ENCODE measurements around the gene UGGT2. TPM values are rescaled to one million over a fixed set of nuclear protein-coding genes. Genes with fewer than 3 reads are reported as not detected.

The UGGT2 gene
- total RNA-seq, 1 donor from 2014 or later: 26.0 TPM

DNA sequence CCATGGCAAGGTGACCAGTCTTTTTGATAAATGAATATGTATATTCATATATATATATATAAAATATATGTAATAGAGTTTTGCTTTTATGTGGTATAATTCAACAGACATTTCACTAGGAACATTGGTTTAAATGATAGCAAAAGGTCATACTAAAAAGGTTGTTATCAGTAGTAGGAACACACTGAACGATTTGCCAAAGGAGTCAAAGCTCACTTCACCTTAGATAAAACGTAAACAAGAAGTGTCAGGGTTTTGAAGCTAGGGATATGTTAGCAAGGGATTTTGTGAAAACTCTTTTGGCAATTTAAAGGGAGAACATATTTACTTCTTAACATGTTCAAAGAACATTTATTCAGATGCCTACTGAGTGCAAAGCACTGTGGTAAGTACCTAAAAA, 28.7 kb upstream of the UGGT2 start:
- Histone ChIP-seq H3K4me1 (no peaks in the 10 kb centered on the region), H3K36me3 (no peaks in the 10 kb centered on the region), H3K4me3 (no peak overlapping the region), H3K9me3 (no peaks in the 10 kb centered on the region), H3K27me3 (no peaks in the 10 kb centered on the region), H3K27ac (no peak overlapping the region)
- DNase-seq (ENCODE audit: low spot score in 2 of 2): no peak
- TF ChIP-seq, protein P1, sequence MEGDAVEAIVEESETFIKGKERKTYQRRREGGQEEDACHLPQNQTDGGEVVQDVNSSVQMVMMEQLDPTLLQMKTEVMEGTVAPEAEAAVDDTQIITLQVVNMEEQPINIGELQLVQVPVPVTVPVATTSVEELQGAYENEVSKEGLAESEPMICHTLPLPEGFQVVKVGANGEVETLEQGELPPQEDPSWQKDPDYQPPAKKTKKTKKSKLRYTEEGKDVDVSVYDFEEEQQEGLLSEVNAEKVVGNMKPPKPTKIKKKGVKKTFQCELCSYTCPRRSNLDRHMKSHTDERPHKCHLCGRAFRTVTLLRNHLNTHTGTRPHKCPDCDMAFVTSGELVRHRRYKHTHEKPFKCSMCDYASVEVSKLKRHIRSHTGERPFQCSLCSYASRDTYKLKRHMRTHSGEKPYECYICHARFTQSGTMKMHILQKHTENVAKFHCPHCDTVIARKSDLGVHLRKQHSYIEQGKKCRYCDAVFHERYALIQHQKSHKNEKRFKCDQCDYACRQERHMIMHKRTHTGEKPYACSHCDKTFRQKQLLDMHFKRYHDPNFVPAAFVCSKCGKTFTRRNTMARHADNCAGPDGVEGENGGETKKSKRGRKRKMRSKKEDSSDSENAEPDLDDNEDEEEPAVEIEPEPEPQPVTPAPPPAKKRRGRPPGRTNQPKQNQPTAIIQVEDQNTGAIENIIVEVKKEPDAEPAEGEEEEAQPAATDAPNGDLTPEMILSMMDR (IDR thresholded peaks at IDR 0.05): no peak
- intact Hi-C loops (cut with DNase I): no loop called here

DNA sequence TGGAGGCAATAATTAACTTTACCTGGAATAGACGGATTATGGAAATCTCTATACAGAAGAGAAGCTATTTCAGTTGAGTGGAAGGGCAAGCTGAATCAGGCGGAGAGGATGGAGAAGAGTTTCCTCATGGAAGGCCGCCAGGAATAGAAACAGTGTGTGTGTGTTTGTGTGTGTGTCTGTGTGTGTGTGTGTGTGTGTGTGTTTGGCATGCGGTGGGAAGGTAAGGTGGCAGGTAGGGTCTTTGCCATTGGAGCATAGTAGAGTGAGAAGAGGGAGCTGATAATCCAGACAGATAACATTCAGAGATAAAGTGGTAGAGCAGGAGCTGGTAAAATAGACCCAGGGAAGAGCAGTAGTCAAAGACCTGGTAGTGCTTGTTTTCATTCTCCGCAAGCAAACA, 27.5 kb upstream of the UGGT2 start:
- no peaks in the 10 kb centered on the region for H3K4me1 ChIP-seq
- no peaks in the 10 kb centered on the region for H3K27me3 ChIP-seq
- intact Hi-C loops (cut with DNase I): no loop called here
- no peak overlapping the region for H3K4me3 ChIP-seq
- H3K36me3 ChIP-seq: no peaks in the 10 kb centered on the region
- H3K9me3 ChIP-seq: no peaks in the 10 kb centered on the region
- no peak for DNase-seq (ENCODE audit: low spot score in 2 of 2)
- TF ChIP-seq, protein P1 (IDR thresholded peaks at IDR 0.05): no peak
- no peak overlapping the region for H3K27ac ChIP-seq

DNA sequence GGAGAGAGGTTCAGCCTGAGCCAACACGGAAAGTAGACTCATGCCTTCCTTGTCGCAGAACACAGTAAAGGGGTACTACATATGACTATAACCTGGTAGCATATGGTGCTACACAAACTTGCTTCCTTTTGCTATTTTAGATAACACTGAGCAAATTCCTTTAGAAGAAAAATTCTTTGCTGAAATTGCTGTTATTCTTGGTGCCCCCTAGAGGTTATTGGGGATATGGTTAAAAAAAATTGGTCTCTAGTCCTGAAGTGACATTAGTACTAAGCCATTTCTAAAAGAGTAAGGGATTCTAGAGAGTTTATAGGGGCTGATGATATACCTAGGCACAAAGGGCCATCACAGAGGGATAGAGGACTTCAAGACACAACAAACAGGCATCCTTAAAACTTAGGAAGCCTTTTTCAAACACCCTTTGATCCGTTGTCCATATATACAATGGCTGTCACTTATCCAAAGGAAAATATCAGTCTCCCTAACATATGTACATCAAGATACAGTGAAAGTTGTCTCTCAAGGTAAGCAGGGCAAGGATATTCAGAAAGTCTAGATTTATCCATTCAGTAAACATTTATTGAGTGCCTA, 22.8 kb upstream of the UGGT2 start:
- Histone ChIP-seq H3K9me3 (no peaks in the 10 kb centered on the region), H3K27ac (no peak overlapping the region), H3K27me3 (no peaks in the 10 kb centered on the region), H3K4me3 (no peak overlapping the region), H3K4me1 (no peaks in the 10 kb centered on the region), H3K36me3 (no peaks in the 10 kb centered on the region)
- TF ChIP-seq, protein P1 (IDR thresholded peaks at IDR 0.05): peak in 2 of 3 experiments; percentile 15 to 38
- intact Hi-C loops (cut with DNase I): no loop called here
- no peak for DNase-seq (ENCODE audit: low spot score in 2 of 2)

DNA sequence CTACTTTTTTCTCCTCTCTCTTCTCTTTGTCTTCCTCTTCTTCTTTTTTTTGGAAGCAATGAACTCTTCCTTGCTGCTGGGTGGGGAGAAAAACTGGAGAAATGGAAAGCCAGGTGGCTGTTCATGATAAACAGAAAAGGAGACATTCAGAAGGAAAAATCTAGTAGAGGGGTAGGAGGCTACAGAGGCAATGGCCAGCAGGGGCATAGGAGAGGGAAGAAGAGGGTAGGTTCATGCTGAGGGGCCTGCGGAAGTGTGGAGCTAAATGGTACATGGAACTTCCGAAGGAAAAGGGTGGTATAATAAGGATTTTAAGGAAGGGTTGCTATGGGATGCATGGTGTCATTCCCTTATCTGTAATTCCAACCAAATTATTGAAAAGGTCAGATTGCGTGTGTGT, 19.2 kb upstream of the UGGT2 start:
- no peaks in the 10 kb centered on the region for H3K9me3 ChIP-seq
- TF ChIP-seq, protein P1 (IDR thresholded peaks at IDR 0.05): no peak
- DNase-seq (ENCODE audit: low spot score in 2 of 2): no peak

DNA sequence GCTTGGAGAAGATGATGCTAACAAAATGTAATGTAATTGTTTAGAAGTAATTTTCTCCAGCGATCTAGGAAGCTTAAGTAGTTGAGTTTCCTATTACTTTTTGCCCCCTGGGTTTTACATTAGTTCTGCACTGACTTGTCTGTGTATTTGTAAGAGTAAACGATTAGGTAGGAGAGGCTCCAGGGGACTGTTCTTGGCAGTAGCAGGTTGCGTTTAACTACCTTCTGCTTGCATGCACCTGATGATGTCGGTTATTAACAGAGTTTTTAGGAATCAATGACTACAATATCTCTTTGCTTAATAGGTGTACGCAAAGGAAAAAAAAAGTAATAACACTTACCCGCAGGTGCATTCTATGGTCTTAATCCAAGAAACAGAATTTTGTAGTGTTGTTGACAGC, 18.3 kb upstream of the UGGT2 start:
- Histone ChIP-seq H3K27me3 (no peaks in the 10 kb centered on the region), H3K4me3 (no peak overlapping the region), H3K36me3 (no peaks in the 10 kb centered on the region), H3K4me1 (no peaks in the 10 kb centered on the region), H3K9me3 (no peaks in the 10 kb centered on the region), H3K27ac (no peak overlapping the region)
- DNase-seq (ENCODE audit: low spot score in 2 of 2): no peak
- TF ChIP-seq, protein P1 (IDR thresholded peaks at IDR 0.05): no peak
- intact Hi-C loops (cut with DNase I): no loop called here

More for the DNA sequence above, 19.2 kb upstream of the UGGT2 start:
- Histone ChIP-seq H3K27ac (no peak overlapping the region), H3K27me3 (no peaks in the 10 kb centered on the region), H3K36me3 (no peaks in the 10 kb centered on the region), H3K4me3 (no peak overlapping the region), H3K4me1 (no peaks in the 10 kb centered on the region)
- intact Hi-C loops (cut with DNase I): no loop called here

DNA sequence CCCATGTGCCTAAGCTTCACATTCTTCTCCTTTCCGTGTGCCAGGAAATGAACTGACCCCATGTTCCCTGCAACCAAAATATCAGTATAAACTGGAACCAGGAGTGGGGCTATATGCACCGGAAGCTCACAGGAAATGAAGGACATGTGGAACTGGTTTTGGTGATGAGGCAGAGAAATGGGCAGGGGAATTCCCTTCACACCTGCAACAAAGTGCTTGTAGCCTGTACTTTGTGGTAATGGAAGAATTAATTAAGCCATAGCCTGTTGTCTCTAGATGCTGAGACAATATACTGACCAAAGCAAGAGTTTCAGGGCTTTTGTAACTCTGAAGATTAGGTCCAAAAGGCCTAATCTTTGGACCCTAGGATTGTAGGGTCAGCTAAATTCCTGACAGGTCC, 15.5 kb upstream of the UGGT2 start:
- intact Hi-C loops (cut with DNase I): no loop called here
- DNase-seq (ENCODE audit: low spot score in 2 of 2): no peak
- Histone ChIP-seq H3K4me1 (no peaks in the 10 kb centered on the region), H3K27ac (no peak overlapping the region), H3K9me3 (no peaks in the 10 kb centered on the region), H3K27me3 (no peaks in the 10 kb centered on the region), H3K36me3 (no peaks in the 10 kb centered on the region), H3K4me3 (no peak overlapping the region)
- TF ChIP-seq, protein P1 (IDR thresholded peaks at IDR 0.05): no peak

Data from ascending aorta (tissue), 2 donors.